GM12878 (cell line): ENCODE measurements around the gene TFF2. TPM values are rescaled to one million over a fixed set of nuclear protein-coding genes. Genes with fewer than 3 reads are reported as not detected.

ENCODE experiments used
- ATAC-seq: fragments of 200-7000 bp; cut with Tn5 transposase; 3 replicates; pipeline ENCODE4 v1.9.1; 2020; ENCODE audit warnings: mild to moderate bottlenecking, moderate library complexity
- BruUV-seq: library from RNA; stranded (reverse); fragments of 400-500 nt; replicated peaks from 2 replicates; lab custom pipeline; 2021; lab: Mats Ljungman, UMichigan
- CTCF ChIA-PET: fragments of 300-600 bp; sonication (Branson Sonifier 250); formaldehyde crosslinking; extraction: SDS; loops from one replicate; lab custom pipeline; 2021; ENCODE audit warnings: inconsistent platforms; lab: Yijun Ruan, JAX
- POLR2A ChIA-PET: fragments of 350-600 bp; formaldehyde crosslinking; extraction: SDS; loops from one replicate; lab custom pipeline; 2021; ENCODE audit warnings: inconsistent platforms; lab: Charles Lee
- RAD21 ChIA-PET: fragments of 300-600 bp; sonication (Branson Sonifier 250); formaldehyde crosslinking; loops from one replicate; lab custom pipeline; 2023; ENCODE audit warnings: antibody characterized with exemption; ENCODE audit not compliant: unreplicated experiment; lab: Charles Lee
- SMC1A ChIA-PET: fragments of 300-600 bp; sonication (Branson Sonifier 250); formaldehyde crosslinking; loops from one replicate; lab custom pipeline; 2023; ENCODE audit not compliant: unreplicated experiment, uncharacterized antibody; lab: Charles Lee
- DNase-seq: peaks from one replicate; pipeline ENCODE4 v3.0.0-alpha.2; 2011; ENCODE audit warnings: low read depth, low spot score
- FAIRE-seq: peaks from 3 replicates; lab custom pipeline; 2011; peaks lifted over from hg19 to GRCh38; lab: Jason Lieb, UNC
- H2AFZ ChIP-seq: 2 replicates; pipeline ENCODE4 v1.6.0; 2011; ENCODE audit warnings: low read depth, low read length, control low read depth; ENCODE audit not compliant: control insufficient read depth
- H3K27ac ChIP-seq: 2 replicates; pipeline ENCODE4 v1.5.1; 2011; ENCODE audit warnings: control low read depth; ENCODE audit not compliant: control insufficient read depth, insufficient read depth
- H3K27me3 ChIP-seq, 2 experiments: replicated peaks in 1 of 2; 2 replicates each; pipeline versions ENCODE4 v1.6.0 to v1.6.1; 2011; ENCODE audit warnings: low read length in 1 of 2; ENCODE audit not compliant: control insufficient read depth in 2 of 2, insufficient read depth in 2 of 2
- H3K36me3 ChIP-seq, 2 experiments: 2 replicates each; pipeline ENCODE4 v1.5.1; 2011; ENCODE audit warnings: low read length in 1 of 2; ENCODE audit not compliant: control insufficient read depth in 2 of 2, insufficient read depth in 2 of 2
- H3K4me1 ChIP-seq: 2 replicates; pipeline ENCODE4 v1.6.1; 2011; ENCODE audit warnings: mild to moderate bottlenecking, low read length, moderate library complexity, mixed read lengths; ENCODE audit not compliant: control insufficient read depth, insufficient read depth
- H3K4me2 ChIP-seq: 2 replicates; pipeline ENCODE4 v1.6.0; 2011; ENCODE audit warnings: control low read depth; ENCODE audit not compliant: control insufficient read depth, insufficient read depth
- H3K4me3 ChIP-seq: fragments of 200-600 bp; sonication (generic); 2 replicates; pipeline ENCODE4 v1.5.1; 2016
- H3K79me2 ChIP-seq: 2 replicates; pipeline ENCODE4 v1.6.0; 2011; ENCODE audit warnings: low read length; ENCODE audit not compliant: control insufficient read depth, insufficient read depth
- H3K9ac ChIP-seq: 2 replicates; pipeline ENCODE4 v1.8.0; 2011; ENCODE audit warnings: low read length, control low read depth, mixed read lengths; ENCODE audit not compliant: control insufficient read depth, insufficient read depth
- H3K9me3 ChIP-seq: replicated peaks from 3 replicates; pipeline ENCODE4 v1.5.1; 2011; ENCODE audit warnings: mild to moderate bottlenecking, low read length; ENCODE audit not compliant: control insufficient read depth, insufficient read depth
- H4K20me1 ChIP-seq: 2 replicates; pipeline ENCODE4 v1.6.0; 2011; ENCODE audit not compliant: control insufficient read depth, insufficient read depth
- IKZF1 ChIP-seq: fragments of 450-650 bp; conservative IDR thresholded peaks from 2 replicates; pipeline ENCODE4 v1.6.1; 2017; ENCODE audit warnings: antibody characterized with exemption, mild to moderate bottlenecking
- IRF5 ChIP-seq: fragments of 450-650 bp; IDR thresholded peaks from 2 replicates; pipeline ENCODE4 v1.6.1; 2017; ENCODE audit warnings: borderline replicate concordance
- KLF5 ChIP-seq: fragments of 450-650 bp; IDR thresholded peaks from 2 replicates; pipeline ENCODE4 v1.6.1; 2014; ENCODE audit warnings: mild to moderate bottlenecking; ENCODE audit not compliant: partially characterized antibody
- PAX5 ChIP-seq: IDR thresholded peaks from 2 replicates; pipeline ENCODE4 v1.6.1; 2011; ENCODE audit warnings: low read depth, low read length, borderline replicate concordance
- REST ChIP-seq: IDR thresholded peaks from 2 replicates; pipeline ENCODE4 v1.6.1; 2012; ENCODE audit warnings: mild to moderate bottlenecking, low read depth, low read length
- STAT1 ChIP-seq: fragments of 450-650 bp; conservative IDR thresholded peaks from 2 replicates; pipeline ENCODE4 v1.6.1; 2014; ENCODE audit warnings: antibody characterized with exemption, mild to moderate bottlenecking
- ZNF384 ChIP-seq: IDR thresholded peaks from 2 replicates; pipeline ENCODE4 v1.6.1; 2012; ENCODE audit warnings: low read depth, mild to moderate bottlenecking, low read length, improper control_type of control experiment, borderline replicate concordance
- ZNF592 ChIP-seq: fragments of 450-650 bp; IDR thresholded peaks from 2 replicates; pipeline ENCODE4 v1.6.1; 2017; ENCODE audit warnings: mild to moderate bottlenecking, moderate library complexity
- WGBS: methylation state at CpG from one replicate; pipeline ENCODE4 v1.1.6; 2016; ENCODE audit warnings: low lambda C conversion rate; ENCODE audit not compliant: insufficient replicate concordance, insufficient coverage; ENCODE audit errors: missing lambda C conversion rate; 5-methylcytosine and 5-hydroxymethylcytosine counted together
- in situ Hi-C: fragments of 300-500 bp; cut with MboI; formaldehyde crosslinking; loops from 9 replicates; pipeline ENCODE4 v1.14.3; 2018; ENCODE audit warnings: mixed read lengths
- intact Hi-C: fragments of 100-400 bp; cut with micrococcal nuclease; formaldehyde crosslinking; loops from one replicate; pipeline ENCODE4 v1.14.2; 2022; ENCODE audit not compliant: unreplicated experiment
- polyA plus RNA-seq, 11 experiments: library from polyadenylated mRNA; depleted of rRNA in 4 of 11; unstranded in 6 of 11; stranded (reverse) in 5 of 11; fragments of >200 nt; fragmentation: Nextera tagmentation in 4 of 11; fragmentation: Illumina TruSeq in 1 of 11; extraction: Ambion mirVana in 4 of 11; extraction: Trizol in 1 of 11; gene quantifications; 1 replicate in 1 of 11; 2 replicates in 10 of 11; pipeline versions ENCODE4 v1.2.1 to v1.2.3, GENCODE V29; 2011 to 2016; ENCODE audit warnings: inconsistent platforms in 2 of 11, missing spikeins in 2 of 11, low read depth in 1 of 11
- total RNA-seq, 4 experiments: library from RNA; depleted of rRNA in 3 of 4; stranded (reverse); fragments of >200 nt in 3 of 4; fragmentation: Illumina TruSeq in 1 of 4; extraction: Trizol in 1 of 4; gene quantifications; 2 replicates each; pipeline versions ENCODE4 v1.2.1 to v1.2.3, GENCODE V29; 2013 to 2021
- TF ChIP-seq, protein P1 (sequence below): IDR thresholded peaks from 2 replicates; pipeline ENCODE4 v1.6.1; 2012; ENCODE audit warnings: improper control_type of control experiment, low read depth, low read length; ENCODE audit not compliant: insufficient replicate concordance

The TFF2 gene
- total and polyA plus RNA-seq, 10 of the 15 experiments (the other 5 are each of a cell fraction or from before 2014, with no cell fraction given) = 0.56 TPM; not detected in 9

- Histone ChIP-seq H2AFZ (no peak overlapping the region), H3K27me3 (no peaks in the 10 kb centered on the region), H3K9me3 (no peaks in the 10 kb centered on the region), H3K4me2 (no peak overlapping the region), H3K36me3 (no peaks in the 10 kb centered on the region), H3K4me3 (no peak overlapping the region), H4K20me1 (no peaks in the 10 kb centered on the region), H3K79me2 (no peaks in the 10 kb centered on the region), H3K9ac (no peak overlapping the region), H3K4me1 (no peaks in the 10 kb centered on the region), H3K27ac (no peak overlapping the region)
- CTCF ChIA-PET = interaction anchor here (1.5 kb wide), 1 partner anchor 8 kb away, joined by 4 read pairs; no protein-coding TSS in a partner anchor
- intact Hi-C loops (no loop called here), in situ Hi-C loops (loop anchor here (5.0 kb wide), 2 partner anchors 142 to 232 kb away; no protein-coding TSS in a partner anchor)
- POLR2A ChIA-PET = no interaction called here
- WGBS = 78% methylated on average over 33 of the region's 33 CpGs
- SMC1A ChIA-PET = no interaction called here
- no TSS peak for BruUV-seq
- no peak for ATAC-seq
- no peak for DNase-seq
- no peak for FAIRE-seq
- RAD21 ChIA-PET = no interaction called here
- TF ChIP-seq IKZF1 = no peak
- TF ChIP-seq REST = no peak
- TF ChIP-seq ZNF384 = no peak
- TF ChIP-seq KLF5 = no peak
- no peak for TF ChIP-seq ZNF592
- no peak for TF ChIP-seq PAX5
- no peak for TF ChIP-seq IRF5
- TF ChIP-seq STAT1 = no peak
- TF ChIP-seq, protein P1, sequence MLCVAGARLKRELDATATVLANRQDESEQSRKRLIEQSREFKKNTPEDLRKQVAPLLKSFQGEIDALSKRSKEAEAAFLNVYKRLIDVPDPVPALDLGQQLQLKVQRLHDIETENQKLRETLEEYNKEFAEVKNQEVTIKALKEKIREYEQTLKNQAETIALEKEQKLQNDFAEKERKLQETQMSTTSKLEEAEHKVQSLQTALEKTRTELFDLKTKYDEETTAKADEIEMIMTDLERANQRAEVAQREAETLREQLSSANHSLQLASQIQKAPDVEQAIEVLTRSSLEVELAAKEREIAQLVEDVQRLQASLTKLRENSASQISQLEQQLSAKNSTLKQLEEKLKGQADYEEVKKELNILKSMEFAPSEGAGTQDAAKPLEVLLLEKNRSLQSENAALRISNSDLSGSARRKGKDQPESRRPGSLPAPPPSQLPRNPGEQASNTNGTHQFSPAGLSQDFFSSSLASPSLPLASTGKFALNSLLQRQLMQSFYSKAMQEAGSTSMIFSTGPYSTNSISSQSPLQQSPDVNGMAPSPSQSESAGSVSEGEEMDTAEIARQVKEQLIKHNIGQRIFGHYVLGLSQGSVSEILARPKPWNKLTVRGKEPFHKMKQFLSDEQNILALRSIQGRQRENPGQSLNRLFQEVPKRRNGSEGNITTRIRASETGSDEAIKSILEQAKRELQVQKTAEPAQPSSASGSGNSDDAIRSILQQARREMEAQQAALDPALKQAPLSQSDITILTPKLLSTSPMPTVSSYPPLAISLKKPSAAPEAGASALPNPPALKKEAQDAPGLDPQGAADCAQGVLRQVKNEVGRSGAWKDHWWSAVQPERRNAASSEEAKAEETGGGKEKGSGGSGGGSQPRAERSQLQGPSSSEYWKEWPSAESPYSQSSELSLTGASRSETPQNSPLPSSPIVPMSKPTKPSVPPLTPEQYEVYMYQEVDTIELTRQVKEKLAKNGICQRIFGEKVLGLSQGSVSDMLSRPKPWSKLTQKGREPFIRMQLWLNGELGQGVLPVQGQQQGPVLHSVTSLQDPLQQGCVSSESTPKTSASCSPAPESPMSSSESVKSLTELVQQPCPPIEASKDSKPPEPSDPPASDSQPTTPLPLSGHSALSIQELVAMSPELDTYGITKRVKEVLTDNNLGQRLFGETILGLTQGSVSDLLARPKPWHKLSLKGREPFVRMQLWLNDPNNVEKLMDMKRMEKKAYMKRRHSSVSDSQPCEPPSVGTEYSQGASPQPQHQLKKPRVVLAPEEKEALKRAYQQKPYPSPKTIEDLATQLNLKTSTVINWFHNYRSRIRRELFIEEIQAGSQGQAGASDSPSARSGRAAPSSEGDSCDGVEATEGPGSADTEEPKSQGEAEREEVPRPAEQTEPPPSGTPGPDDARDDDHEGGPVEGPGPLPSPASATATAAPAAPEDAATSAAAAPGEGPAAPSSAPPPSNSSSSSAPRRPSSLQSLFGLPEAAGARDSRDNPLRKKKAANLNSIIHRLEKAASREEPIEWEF = no peak
These were observed 45.1 kb downstream of the TFF2 start for GRCh38 chr21:42305707-42306147.
